H1 (cell line): Measurements from ENCODE around the gene CAMTA1. TPM values are rescaled to one million over a fixed set of nuclear protein-coding genes. Genes with fewer than 3 reads are reported as not detected.

ENCODE experiments used
- SIN3A ChIP-seq, 2 experiments: IDR thresholded peaks in 1 of 2; conservative IDR thresholded peaks in 1 of 2; 2 replicates each; pipeline ENCODE4 v1.6.1; 2011 to 2012; ENCODE audit warnings: low read length in 2 of 2, improper control_type of control experiment in 1 of 2, low read depth in 1 of 2, mild to moderate bottlenecking in 1 of 2
- TAF1 ChIP-seq: IDR thresholded peaks from 2 replicates; pipeline ENCODE4 v1.6.1; 2011; ENCODE audit warnings: mild to moderate bottlenecking, low read depth, low read length
- polyA plus RNA-seq, 7 experiments: library from polyadenylated mRNA; depleted of rRNA in 3 of 7; stranded (reverse) in 5 of 7; unstranded in 2 of 7; fragments of >200 nt in 5 of 7; fragments of 200-250 nt in 2 of 7; gene quantifications; 1 replicate in 5 of 7; 2 replicates in 1 of 7; 4 replicates in 1 of 7; pipeline versions ENCODE4 v1.2.1 to v1.2.3, GENCODE V29; 2011 to 2013; ENCODE audit warnings: missing spikeins in 2 of 7, mixed read lengths in 2 of 7
- total RNA-seq: library from RNA; stranded (reverse); fragmentation: NEBNext Ultra II Directional; extraction: Animal tissue kit (Norgen Biotek cat#: 25700); gene quantifications from 2 replicates; pipeline ENCODE4 v1.2.1, GENCODE V29; 2021

CAMTA1 gene
- total and polyA plus RNA-seq, 2 of the 8 experiments (the other 6 are each of a cell fraction or from before 2014, with no cell fraction given) = 65.0 to 119 TPM

DNA sequence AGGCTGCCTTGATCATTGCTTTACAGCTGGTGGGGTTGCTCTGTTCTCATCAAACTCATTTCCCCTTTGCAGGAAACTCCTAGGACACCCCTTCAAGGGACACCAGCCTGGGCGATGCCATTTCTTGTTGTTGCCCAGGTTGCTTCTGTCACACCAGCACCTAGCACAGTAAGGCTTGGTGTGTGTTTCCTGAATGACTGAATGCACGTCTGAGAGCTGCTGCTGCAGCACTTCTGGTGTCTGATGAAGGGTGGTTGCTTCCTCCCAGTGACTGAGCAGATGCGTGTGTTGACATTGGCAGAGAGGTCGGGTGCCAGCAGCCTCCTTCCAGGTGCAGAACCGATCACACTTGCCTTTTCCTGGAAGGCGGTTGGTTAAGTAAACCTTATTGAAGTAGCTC is 477.4 kb downstream of the CAMTA1 start (continued):
- TF ChIP-seq SIN3A (conservative IDR thresholded peaks at IDR 0.05 in 1 of 2, IDR thresholded peaks at IDR 0.05 in 1 of 2; ENCODE audit: low read depth in 1 of 2, low read length in 2 of 2) = no peak
- TF ChIP-seq TAF1 = no peak
